Calu3 (cell line): ENCODE results near the gene CTSF. TPM values are rescaled to one million over a fixed set of nuclear protein-coding genes. Genes with fewer than 3 reads are reported as not detected.

Source experiments
- Bru-seq: library from RNA; stranded (reverse); fragments of 400-500 nt; gene quantifications from one replicate; lab custom pipeline; 2021; lab: Mats Ljungman, UMichigan
- BruChase-seq, 2 experiments: library from RNA; stranded (reverse); fragments of 400-500 nt; gene quantifications; one replicate each; lab custom pipeline; 2021; lab: Mats Ljungman, UMichigan
- BruUV-seq: library from RNA; stranded (reverse); fragments of 400-500 nt; replicated peaks from 2 replicates; lab custom pipeline; 2021; lab: Mats Ljungman, UMichigan
- CTCF ChIA-PET: fragments of 300-600 bp; sonication (Branson Sonifier 250); formaldehyde crosslinking; loops from one replicate; lab custom pipeline; 2022; ENCODE audit warnings: antibody characterized with exemption; lab: Charles Lee
- DNase-seq: peaks from one replicate; pipeline ENCODE4 v3.0.0; 2022
- H3K27ac Mint-ChIP-seq: one replicate; pipeline ENCODE4 v1.8.0; 2022; ENCODE audit warnings: mixed read lengths; ENCODE audit not compliant: unreplicated experiment
- H3K27me3 Mint-ChIP-seq: one replicate; pipeline ENCODE4 v1.8.0; 2022; ENCODE audit warnings: mixed read lengths; ENCODE audit not compliant: unreplicated experiment
- H3K36me3 Mint-ChIP-seq: one replicate; pipeline ENCODE4 v1.8.0; 2022; ENCODE audit warnings: mild to moderate bottlenecking, moderate library complexity, mixed read lengths; ENCODE audit not compliant: insufficient read depth, unreplicated experiment
- H3K4me1 Mint-ChIP-seq: one replicate; pipeline ENCODE4 v1.8.0; 2022; ENCODE audit warnings: mild to moderate bottlenecking, low read depth, mixed read lengths; ENCODE audit not compliant: unreplicated experiment
- H3K4me3 Mint-ChIP-seq: one replicate; pipeline ENCODE4 v1.8.0; 2022; ENCODE audit warnings: mild to moderate bottlenecking, low read depth, moderate library complexity, mixed read lengths; ENCODE audit not compliant: unreplicated experiment
- H3K9me3 Mint-ChIP-seq: one replicate; pipeline ENCODE4 v1.8.0; 2022; ENCODE audit warnings: low read depth, mixed read lengths; ENCODE audit not compliant: unreplicated experiment
- intact Hi-C: fragments of 100-400 bp; cut with micrococcal nuclease; formaldehyde crosslinking; loops from one replicate; pipeline ENCODE4 v1.10.0; 2022; ENCODE audit not compliant: unreplicated experiment
- long read RNA-seq: library from polyadenylated mRNA; stranded (forward); transcript quantifications from one replicate; pipeline ENCODE4 v2.0.0, GENCODE V29; 2022
- total RNA-seq: library from RNA; stranded (reverse); gene quantifications from 2 replicates; pipeline ENCODE4 v1.2.3, GENCODE V29; 2022
- TF ChIP-seq, protein P1 (sequence below): fragments of 200-600 bp; IDR thresholded peaks from one replicate; pipeline ENCODE4 v1.8.0; 2022; ENCODE audit warnings: antibody characterized with exemption; ENCODE audit not compliant: unreplicated experiment

CTSF gene
- total RNA-seq (1.7 TPM in 2 replicates), Bru-seq, nascent RNA (percentile 10 among the genes with signal in this experiment), BruChase-seq, experiment 1, labeled RNA remaining after a 6-hour chase (percentile 17 among the genes with signal in this experiment), BruChase-seq, experiment 2, labeled RNA remaining after a 2-hour chase (percentile 15 among the genes with signal in this experiment)
- long read RNA-seq, partial matches to known transcripts: 0 of 4 reads
- long read RNA-seq, other reads (novel, unspliced or antisense): 1 of 4 reads

DNA sequence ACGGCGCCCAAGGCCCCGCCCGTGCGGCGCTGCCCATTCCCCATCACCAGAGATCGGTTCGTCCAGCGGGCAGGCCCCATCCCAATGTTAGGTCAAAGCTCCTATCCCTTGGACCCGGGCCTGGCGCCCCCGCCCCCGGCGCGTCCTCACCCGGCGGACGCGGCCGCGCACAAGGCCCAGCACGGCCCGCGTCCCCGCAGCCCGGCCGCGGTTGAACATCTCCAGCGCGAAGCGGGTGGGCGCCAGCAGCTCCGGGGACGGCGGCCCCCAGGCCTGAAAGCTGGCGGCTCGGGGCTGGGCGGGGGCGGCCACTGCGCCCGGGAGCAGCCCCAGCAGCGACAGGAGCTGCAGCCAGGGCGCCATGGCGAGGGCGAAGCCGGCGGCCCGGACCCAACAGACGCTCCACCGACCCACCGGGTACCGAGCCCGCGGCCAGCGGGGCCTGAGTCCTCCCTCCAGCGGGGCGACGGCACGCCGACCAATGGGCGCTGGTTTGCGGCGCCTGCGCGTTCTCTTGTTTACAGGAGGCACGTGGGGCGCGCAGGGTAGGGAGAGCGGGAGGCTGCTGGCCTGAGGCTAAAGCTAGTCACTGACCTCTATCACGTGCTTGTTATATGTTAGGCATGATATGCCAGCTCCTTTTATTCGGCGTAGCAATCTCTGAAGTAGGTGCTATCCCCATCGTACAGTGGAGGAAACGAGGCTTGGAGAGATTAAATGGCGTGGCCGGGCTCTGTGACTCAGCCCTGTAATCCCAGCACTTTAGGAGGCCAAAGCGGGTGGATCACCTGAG is at the start of gene CTSF:
TSS of gene CTSF (minus strand) at position 483 of the 793 bp plus-strand sequence. CDS start at position 363, 120 bp downstream.
- no peaks in the 10 kb centered on the region for H3K4me1 Mint-ChIP-seq
- intact Hi-C loops: no loop called here
- H3K27ac Mint-ChIP-seq: no peak within 1 kb of the TSS
- no TSS peak for BruUV-seq
- peaks cover 63% of the 10 kb centered on the region for H3K27me3 Mint-ChIP-seq
- DNase-seq: peak; percentile 39
- no peak within 1 kb of the TSS for H3K4me3 Mint-ChIP-seq
- no peaks in the 10 kb centered on the region for H3K36me3 Mint-ChIP-seq
- H3K9me3 Mint-ChIP-seq: no peaks in the 10 kb centered on the region
- TF ChIP-seq, protein P1, sequence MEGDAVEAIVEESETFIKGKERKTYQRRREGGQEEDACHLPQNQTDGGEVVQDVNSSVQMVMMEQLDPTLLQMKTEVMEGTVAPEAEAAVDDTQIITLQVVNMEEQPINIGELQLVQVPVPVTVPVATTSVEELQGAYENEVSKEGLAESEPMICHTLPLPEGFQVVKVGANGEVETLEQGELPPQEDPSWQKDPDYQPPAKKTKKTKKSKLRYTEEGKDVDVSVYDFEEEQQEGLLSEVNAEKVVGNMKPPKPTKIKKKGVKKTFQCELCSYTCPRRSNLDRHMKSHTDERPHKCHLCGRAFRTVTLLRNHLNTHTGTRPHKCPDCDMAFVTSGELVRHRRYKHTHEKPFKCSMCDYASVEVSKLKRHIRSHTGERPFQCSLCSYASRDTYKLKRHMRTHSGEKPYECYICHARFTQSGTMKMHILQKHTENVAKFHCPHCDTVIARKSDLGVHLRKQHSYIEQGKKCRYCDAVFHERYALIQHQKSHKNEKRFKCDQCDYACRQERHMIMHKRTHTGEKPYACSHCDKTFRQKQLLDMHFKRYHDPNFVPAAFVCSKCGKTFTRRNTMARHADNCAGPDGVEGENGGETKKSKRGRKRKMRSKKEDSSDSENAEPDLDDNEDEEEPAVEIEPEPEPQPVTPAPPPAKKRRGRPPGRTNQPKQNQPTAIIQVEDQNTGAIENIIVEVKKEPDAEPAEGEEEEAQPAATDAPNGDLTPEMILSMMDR: no peak
- CTCF ChIA-PET: interaction anchor here (0.6 kb wide), 1 partner anchor 117 kb away, joined by 9 read pairs; no protein-coding TSS in a partner anchor

DNA sequence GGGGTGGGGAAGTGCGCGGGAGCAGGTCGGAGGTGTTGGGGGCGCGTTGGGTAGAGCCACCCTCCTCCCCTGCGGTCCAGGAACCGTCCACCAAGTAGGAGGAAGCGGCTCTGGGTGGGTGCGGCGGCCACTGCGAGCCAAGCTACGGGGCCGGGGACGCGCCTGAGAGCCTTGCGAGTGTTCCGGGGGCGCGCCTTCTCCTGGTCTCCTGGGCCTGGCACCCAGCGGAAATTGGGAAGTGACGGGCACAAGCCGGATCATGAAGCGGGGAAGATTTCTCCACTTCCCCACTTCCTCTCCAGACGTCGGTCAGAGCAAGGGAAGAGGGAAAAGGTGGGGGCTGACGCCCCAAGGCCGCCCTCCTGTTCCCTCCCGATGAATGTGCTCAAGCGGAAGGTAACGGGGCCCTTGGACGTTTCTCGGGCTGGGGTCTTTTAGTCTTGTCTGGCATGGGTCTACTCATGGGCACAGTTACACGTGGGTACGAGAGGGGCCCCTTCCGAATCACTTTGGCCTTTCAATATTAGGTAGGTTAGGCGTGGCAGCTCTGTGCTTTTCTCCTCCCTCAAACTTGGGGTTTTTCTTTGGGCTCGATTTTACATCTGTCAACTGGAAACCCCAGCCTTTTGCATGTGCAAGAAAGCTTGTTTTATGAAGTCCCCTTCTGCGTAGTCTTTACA is 48.9 kb upstream of the CTSF start:
- CTCF ChIA-PET: interaction anchor here (1.8 kb wide), 1 partner anchor 21 kb away, joined by 7 read pairs; the partner anchor contains the start of gene RBM4
- H3K36me3 Mint-ChIP-seq: peaks cover 67% of the 10 kb centered on the region
- peak overlapping the region; percentile 99 for H3K4me3 Mint-ChIP-seq

DNA sequence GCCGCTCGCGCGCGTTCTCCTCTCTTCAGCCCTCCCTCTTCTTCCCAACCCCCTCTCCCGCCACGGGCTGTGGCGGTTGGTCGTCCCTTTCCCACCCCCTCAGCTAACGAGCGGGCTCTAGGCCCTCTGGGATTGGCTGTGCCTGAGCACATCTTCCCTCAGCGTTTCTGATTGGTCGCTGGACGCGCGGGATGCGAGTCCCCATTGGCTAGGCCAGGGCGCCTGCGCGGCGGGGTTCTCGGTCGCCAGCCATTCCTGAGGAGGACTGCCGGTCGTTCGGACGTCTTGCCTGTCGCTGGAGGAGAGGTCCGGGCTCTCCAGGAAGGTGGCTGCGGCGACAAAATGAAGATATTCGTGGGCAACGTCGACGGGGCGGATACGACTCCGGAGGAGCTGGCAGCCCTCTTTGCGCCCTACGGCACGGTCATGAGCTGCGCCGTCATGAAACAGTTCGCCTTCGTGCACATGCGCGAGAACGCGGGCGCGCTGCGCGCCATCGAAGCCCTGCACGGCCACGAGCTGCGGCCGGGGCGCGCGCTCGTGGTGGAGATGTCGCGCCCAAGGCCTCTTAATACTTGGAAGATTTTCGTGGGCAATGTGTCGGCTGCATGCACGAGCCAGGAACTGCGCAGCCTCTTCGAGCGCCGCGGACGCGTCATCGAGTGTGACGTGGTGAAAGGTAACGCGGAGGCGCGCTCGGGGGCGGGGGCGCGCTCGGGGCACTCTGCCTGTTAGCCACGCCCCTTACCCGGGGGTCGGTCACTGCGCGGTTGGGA is 48.2 kb upstream of the CTSF start, which contains the start of gene RBM14:
TSS of gene RBM14 (plus strand) at position 252 of the 776 bp plus-strand sequence. CDS start at position 343, 91 bp downstream.
- CTCF ChIA-PET: interaction anchor here (0.6 to 1.8 kb wide), 3 partner anchors 11 to 124 kb away, joined by 3 to 7 read pairs (median 3); partner anchors contain the start of gene RBM4
- Mint-ChIP-seq H3K27ac (peak within 1 kb of the TSS; percentile 99), H3K4me3 (peak within 1 kb of the TSS; percentile 99), H3K27me3 (no peaks in the 10 kb centered on the region), H3K36me3 (peaks cover 60% of the 10 kb centered on the region), H3K9me3 (no peaks in the 10 kb centered on the region), H3K4me1 (peaks cover 22% of the 10 kb centered on the region)
- TF ChIP-seq, protein P1: no peak
- intact Hi-C loops: no loop called here
- peak; percentile 99 for DNase-seq
- BruUV-seq: no TSS peak

More for the DNA sequence above, 48.9 kb upstream of the CTSF start:
- TF ChIP-seq, protein P1: no peak
- Mint-ChIP-seq H3K9me3 (no peaks in the 10 kb centered on the region), H3K27me3 (no peaks in the 10 kb centered on the region), H3K4me1 (peaks cover 22% of the 10 kb centered on the region), H3K27ac (peak overlapping the region; percentile 99)
- DNase-seq: no peak
- BruUV-seq: no TSS peak
- intact Hi-C loops: no loop called here
